Inferior parietal cortex (tissue), 1 donor: ENCODE measurements around the gene ZNF197.
A peak's percentile ranks its signal among the peaks of the same experiment; 100 is the strongest.
"Not testable (repeated sequence)": the region's sequence is repeated elsewhere in the genome, so short reads cannot be mapped to it uniquely, and the experiment has no call there.

Source experiments
- DNase-seq: peaks from one replicate; pipeline ENCODE4 v3.0.0-alpha.2; 2016; ENCODE audit errors: extremely low spot score

Gene ZNF197

GRCh38 chr3:44661189-44661588 is 36.4 kb downstream of the ZNF197 start:
- DNase-seq = no peak

GRCh38 chr3:44665173-44665572 is 40.3 kb downstream of the ZNF197 start:
- DNase-seq = no peak

GRCh38 chr3:44666346-44666745 is 41.5 kb downstream of the ZNF197 start:
- no peak for DNase-seq

- no peak for DNase-seq
Observed at GRCh38 chr3:44669760-44670159, 44.9 kb downstream of the ZNF197 start.

GRCh38 chr3:44673466-44673865 is 48.6 kb downstream of the ZNF197 start:
- not testable (repeated sequence) for DNase-seq

GRCh38 chr3:44674211-44674610 is 49.4 kb downstream of the ZNF197 start:
- DNase-seq = no peak

- DNase-seq = no peak
Observed at GRCh38 chr3:44678480-44679116, 53.8 kb downstream of the ZNF197 start.

GRCh38 chr3:44680921-44681455 is 56.2 kb downstream of the ZNF197 start:
- DNase-seq = no peak

GRCh38 chr3:44682182-44682896 is 57.5 kb downstream of the ZNF197 start:
- DNase-seq = no peak

GRCh38 chr3:44685128-44685800 is 60.4 kb downstream of the ZNF197 start:
- DNase-seq = peak; percentile 65

GRCh38 chr3:44687898-44688297 is 63.1 kb downstream of the ZNF197 start:
- DNase-seq = no peak
